C4-2B (cell line): Measurements from ENCODE around the gene CARD14.
A peak's percentile ranks its signal among the peaks of the same experiment; 100 is the strongest.

ENCODE experiments used
- ZFX ChIP-seq: fragments of 450-650 bp; IDR thresholded peaks from 2 replicates; pipeline ENCODE4 v1.6.1; 2017
- TF ChIP-seq, protein P1 (sequence below): fragments of 450-650 bp; conservative IDR thresholded peaks from 2 replicates; pipeline ENCODE4 v1.5.1; 2017; ENCODE audit warnings: mild to moderate bottlenecking

GRCh38 chr17:80124351-80124981 is 45.4 kb upstream of the CARD14 start:
- TF ChIP-seq, protein P1, sequence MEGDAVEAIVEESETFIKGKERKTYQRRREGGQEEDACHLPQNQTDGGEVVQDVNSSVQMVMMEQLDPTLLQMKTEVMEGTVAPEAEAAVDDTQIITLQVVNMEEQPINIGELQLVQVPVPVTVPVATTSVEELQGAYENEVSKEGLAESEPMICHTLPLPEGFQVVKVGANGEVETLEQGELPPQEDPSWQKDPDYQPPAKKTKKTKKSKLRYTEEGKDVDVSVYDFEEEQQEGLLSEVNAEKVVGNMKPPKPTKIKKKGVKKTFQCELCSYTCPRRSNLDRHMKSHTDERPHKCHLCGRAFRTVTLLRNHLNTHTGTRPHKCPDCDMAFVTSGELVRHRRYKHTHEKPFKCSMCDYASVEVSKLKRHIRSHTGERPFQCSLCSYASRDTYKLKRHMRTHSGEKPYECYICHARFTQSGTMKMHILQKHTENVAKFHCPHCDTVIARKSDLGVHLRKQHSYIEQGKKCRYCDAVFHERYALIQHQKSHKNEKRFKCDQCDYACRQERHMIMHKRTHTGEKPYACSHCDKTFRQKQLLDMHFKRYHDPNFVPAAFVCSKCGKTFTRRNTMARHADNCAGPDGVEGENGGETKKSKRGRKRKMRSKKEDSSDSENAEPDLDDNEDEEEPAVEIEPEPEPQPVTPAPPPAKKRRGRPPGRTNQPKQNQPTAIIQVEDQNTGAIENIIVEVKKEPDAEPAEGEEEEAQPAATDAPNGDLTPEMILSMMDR = no peak; the same call in 1 of the 2 replicates
- TF ChIP-seq ZFX = 0 out of 2 replicates have a peak, but pooled peaks have one; percentile 17
